ENCODE data around the gene HEXD.
A peak's percentile ranks its signal among the peaks of the same experiment; 100 is the strongest.

The HEXD gene

GRCh38 chr17:82416771-82417170 lies 1.4 kb upstream of the HEXD start:
- TF ChIP-seq ZBTB7A (IDR thresholded peaks at IDR 0.05; ENCODE audit: low read depth) (no peak), MAX (IDR thresholded peaks at IDR 0.05) (no peak), EGR1 (IDR thresholded peaks at IDR 0.05) (no peak), USF1 (IDR thresholded peaks at IDR 0.05) (no peak), CREB1 (IDR thresholded peaks at IDR 0.05; ENCODE audit: low read depth) (no peak), TAF1 (IDR thresholded peaks at IDR 0.05; ENCODE audit: low read depth) (no peak), REST (IDR thresholded peaks at IDR 0.05; ENCODE audit: low read depth) (no peak), FOXM1 (IDR thresholded peaks at IDR 0.05; ENCODE audit: borderline replicate concordance, low read depth) (no peak), TEAD4 (IDR thresholded peaks at IDR 0.05) (no peak), CEBPB (IDR thresholded peaks at IDR 0.05) (no peak), RAD21 (IDR thresholded peaks at IDR 0.05; ENCODE audit: low read depth) (no peak), YY1 (IDR thresholded peaks at IDR 0.05; ENCODE audit: low read depth) (no peak), TCF12 (IDR thresholded peaks at IDR 0.05; ENCODE audit: low read depth) (no peak), NFIC (IDR thresholded peaks at IDR 0.05) (no peak), EP300 (IDR thresholded peaks at IDR 0.05; ENCODE audit: borderline replicate concordance) (no peak)

GRCh38 chr17:82419540-82419939 lies 1.4 kb downstream of the HEXD start:
- TF ChIP-seq USF1 (IDR thresholded peaks at IDR 0.05) (no peak), RAD21 (IDR thresholded peaks at IDR 0.05; ENCODE audit: low read depth) (no peak), MAX (IDR thresholded peaks at IDR 0.05) (no peak), EGR1 (IDR thresholded peaks at IDR 0.05) (no peak), REST (IDR thresholded peaks at IDR 0.05; ENCODE audit: low read depth) (no peak), CEBPB (IDR thresholded peaks at IDR 0.05) (no peak), YY1 (IDR thresholded peaks at IDR 0.05; ENCODE audit: low read depth) (no peak), TAF1 (IDR thresholded peaks at IDR 0.05; ENCODE audit: low read depth) (no peak), TCF12 (IDR thresholded peaks at IDR 0.05; ENCODE audit: low read depth) (no peak), FOXM1 (IDR thresholded peaks at IDR 0.05; ENCODE audit: borderline replicate concordance, low read depth) (no peak), ZBTB7A (IDR thresholded peaks at IDR 0.05; ENCODE audit: low read depth) (no peak), TEAD4 (IDR thresholded peaks at IDR 0.05) (no peak)

GRCh38 chr17:82424001-82424862 lies 6.1 kb downstream of the HEXD start:
- TF ChIP-seq MAX (IDR thresholded peaks at IDR 0.05) (no peak), RAD21 (IDR thresholded peaks at IDR 0.05; ENCODE audit: low read depth) (peak; percentile 72), NFIC (IDR thresholded peaks at IDR 0.05) (no peak), CREB1 (IDR thresholded peaks at IDR 0.05; ENCODE audit: low read depth) (no peak)

GRCh38 chr17:82424863-82425159 lies 6.7 kb downstream of the HEXD start:
- no peak for TF ChIP-seq EP300 (IDR thresholded peaks at IDR 0.05; ENCODE audit: borderline replicate concordance)
- no peak for TF ChIP-seq RAD21 (IDR thresholded peaks at IDR 0.05; ENCODE audit: low read depth)
- TF ChIP-seq YY1 (IDR thresholded peaks at IDR 0.05; ENCODE audit: low read depth) = no peak
- TF ChIP-seq TCF12 (IDR thresholded peaks at IDR 0.05; ENCODE audit: low read depth) = no peak
- TF ChIP-seq MAX (IDR thresholded peaks at IDR 0.05) = no peak

GRCh38 chr17:82428546-82428945 lies 10.4 kb downstream of the HEXD start:
- no peak for TF ChIP-seq CEBPB (IDR thresholded peaks at IDR 0.05)
- no peak for TF ChIP-seq YY1 (IDR thresholded peaks at IDR 0.05; ENCODE audit: low read depth)
- TF ChIP-seq EGR1 (IDR thresholded peaks at IDR 0.05) = no peak

- TF ChIP-seq EGR1 (IDR thresholded peaks at IDR 0.05) (no peak), ZBTB7A (IDR thresholded peaks at IDR 0.05; ENCODE audit: low read depth) (no peak), TCF12 (IDR thresholded peaks at IDR 0.05; ENCODE audit: low read depth) (no peak), EP300 (IDR thresholded peaks at IDR 0.05; ENCODE audit: borderline replicate concordance) (no peak), CEBPB (IDR thresholded peaks at IDR 0.05) (no peak), NFIC (IDR thresholded peaks at IDR 0.05) (no peak), TAF1 (IDR thresholded peaks at IDR 0.05; ENCODE audit: low read depth) (no peak), RAD21 (IDR thresholded peaks at IDR 0.05; ENCODE audit: low read depth) (no peak), MAX (IDR thresholded peaks at IDR 0.05) (no peak), REST (IDR thresholded peaks at IDR 0.05; ENCODE audit: low read depth) (no peak), CREB1 (IDR thresholded peaks at IDR 0.05; ENCODE audit: low read depth) (no peak), YY1 (IDR thresholded peaks at IDR 0.05; ENCODE audit: low read depth) (no peak), USF1 (IDR thresholded peaks at IDR 0.05) (no peak), TEAD4 (IDR thresholded peaks at IDR 0.05) (no peak)
Measured at GRCh38 chr17:82429824-82430223, 11.7 kb downstream of the HEXD start.
